ENCODE data around the gene CDS2. TPM values are rescaled to one million over a fixed set of nuclear protein-coding genes. Genes with fewer than 3 reads are reported as not detected.

Gene CDS2
- total RNA-seq, 1 experiment from 2014 or later: 67.4 TPM

GRCh38 chr20:5090191-5090590 is 36.6 kb upstream of the CDS2 start:
- no peak overlapping the region for H3K27ac ChIP-seq (ENCODE audit: low read depth, low read length, poor library complexity, severe bottlenecking)
- ChIA-PET CTCF (no interaction called here), POLR2A (ENCODE audit: low non-redundant PET) (no interaction called here)
- H3K4me3 ChIP-seq (ENCODE audit: low read depth, low read length, poor library complexity, severe bottlenecking): no peak overlapping the region
- DNase-seq (ENCODE audit: low spot score): no peak
- no peaks in the 10 kb centered on the region for H3K4me1 ChIP-seq (ENCODE audit: insufficient read depth, low read length, poor library complexity, severe bottlenecking)
- no peaks in the 10 kb centered on the region for H3K27me3 ChIP-seq (replicated peaks; ENCODE audit: insufficient read depth, low read depth, low read length, poor library complexity)
- TF ChIP-seq EZH2 (IDR thresholded peaks at IDR 0.05; ENCODE audit: borderline replicate concordance, low read depth, low read length, poor library complexity, severe bottlenecking) (no peak), CTCF (conservative IDR thresholded peaks at IDR 0.05; ENCODE audit: low read depth, low read length) (no peak)
- intact Hi-C loops (cut with micrococcal nuclease; ENCODE audit: unreplicated experiment): loop anchor here (10.0 kb wide), 1 partner anchor 125 kb away; no protein-coding TSS in a partner anchor
- peaks cover 4% of the 10 kb centered on the region for H3K36me3 ChIP-seq (ENCODE audit: insufficient read depth, low read length, poor library complexity, severe bottlenecking)
- no TSS peak for BruUV-seq (replicated peaks)
- no peaks in the 10 kb centered on the region for H3K9me3 ChIP-seq (ENCODE audit: low read depth, low read length, poor library complexity, severe bottlenecking)

- Histone ChIP-seq H3K27ac (ENCODE audit: low read depth, low read length, poor library complexity, severe bottlenecking) (no peak overlapping the region), H3K36me3 (ENCODE audit: insufficient read depth, low read length, poor library complexity, severe bottlenecking) (peaks cover 4% of the 10 kb centered on the region), H3K4me3 (ENCODE audit: low read depth, low read length, poor library complexity, severe bottlenecking) (no peak overlapping the region), H3K4me1 (ENCODE audit: insufficient read depth, low read length, poor library complexity, severe bottlenecking) (no peaks in the 10 kb centered on the region), H3K27me3 (replicated peaks; ENCODE audit: insufficient read depth, low read depth, low read length, poor library complexity) (no peaks in the 10 kb centered on the region), H3K9me3 (ENCODE audit: low read depth, low read length, poor library complexity, severe bottlenecking) (no peaks in the 10 kb centered on the region)
- intact Hi-C loops (cut with micrococcal nuclease; ENCODE audit: unreplicated experiment): loop anchor here (10.0 kb wide), 1 partner anchor 127 kb away; no protein-coding TSS in a partner anchor
- CTCF ChIA-PET: no interaction called here
- no TSS peak for BruUV-seq (replicated peaks)
- no peak for DNase-seq (ENCODE audit: low spot score)
- POLR2A ChIA-PET (ENCODE audit: low non-redundant PET): no interaction called here
- TF ChIP-seq CTCF (conservative IDR thresholded peaks at IDR 0.05; ENCODE audit: low read depth, low read length): no peak
- no peak for TF ChIP-seq EZH2 (IDR thresholded peaks at IDR 0.05; ENCODE audit: borderline replicate concordance, low read depth, low read length, poor library complexity, severe bottlenecking)
Observed at GRCh38 chr20:5091902-5092301, 34.9 kb upstream of the CDS2 start.

GRCh38 chr20:5092765-5093339 is 34.0 kb upstream of the CDS2 start:
- intact Hi-C loops (cut with micrococcal nuclease; ENCODE audit: unreplicated experiment): loop anchor here (10.0 kb wide), 1 partner anchor 128 kb away; no protein-coding TSS in a partner anchor
- Histone ChIP-seq H3K4me3 (ENCODE audit: low read depth, low read length, poor library complexity, severe bottlenecking) (no peak overlapping the region), H3K27ac (ENCODE audit: low read depth, low read length, poor library complexity, severe bottlenecking) (no peak overlapping the region), H3K36me3 (ENCODE audit: insufficient read depth, low read length, poor library complexity, severe bottlenecking) (peaks cover 5% of the 10 kb centered on the region), H3K4me1 (ENCODE audit: insufficient read depth, low read length, poor library complexity, severe bottlenecking) (no peaks in the 10 kb centered on the region), H3K9me3 (ENCODE audit: low read depth, low read length, poor library complexity, severe bottlenecking) (no peaks in the 10 kb centered on the region), H3K27me3 (replicated peaks; ENCODE audit: insufficient read depth, low read depth, low read length, poor library complexity) (no peaks in the 10 kb centered on the region)
- POLR2A ChIA-PET (ENCODE audit: low non-redundant PET): no interaction called here
- no peak for DNase-seq (ENCODE audit: low spot score)
- no TSS peak for BruUV-seq (replicated peaks)
- no peak for TF ChIP-seq EZH2 (IDR thresholded peaks at IDR 0.05; ENCODE audit: borderline replicate concordance, low read depth, low read length, poor library complexity, severe bottlenecking)
- no peak for TF ChIP-seq CTCF (conservative IDR thresholded peaks at IDR 0.05; ENCODE audit: low read depth, low read length)
- CTCF ChIA-PET: no interaction called here
